GM13977 (cell line): ENCODE data around the gene MED15.
A peak's percentile ranks its signal among the peaks of the same experiment; 100 is the strongest.

Experiments
- DNase-seq: peaks from one replicate; pipeline ENCODE4 v3.0.0; 2012; ENCODE audit warnings: low spot score
- in situ Hi-C: fragments of 300-500 bp; cut with MboI; formaldehyde crosslinking; loops from one replicate; pipeline ENCODE4 v1.12.0; 2022; ENCODE audit warnings: low sequenced_read_pairs, low pct_unique_long_range_greater_than_20kb, mixed read lengths, inconsistent platforms; ENCODE audit not compliant: unreplicated experiment
- TF ChIP-seq, protein P1 (sequence below): IDR thresholded peaks from 2 replicates; pipeline ENCODE4 v1.5.1; 2012; ENCODE audit warnings: mild to moderate bottlenecking, control low read depth; ENCODE audit not compliant: insufficient read depth; ENCODE audit errors: extremely low read depth, missing control alignments

Gene MED15

GRCh38 chr22:20569059-20570058, 61.9 kb downstream of the MED15 start:
- DNase-seq = no peak
- TF ChIP-seq, protein P1, sequence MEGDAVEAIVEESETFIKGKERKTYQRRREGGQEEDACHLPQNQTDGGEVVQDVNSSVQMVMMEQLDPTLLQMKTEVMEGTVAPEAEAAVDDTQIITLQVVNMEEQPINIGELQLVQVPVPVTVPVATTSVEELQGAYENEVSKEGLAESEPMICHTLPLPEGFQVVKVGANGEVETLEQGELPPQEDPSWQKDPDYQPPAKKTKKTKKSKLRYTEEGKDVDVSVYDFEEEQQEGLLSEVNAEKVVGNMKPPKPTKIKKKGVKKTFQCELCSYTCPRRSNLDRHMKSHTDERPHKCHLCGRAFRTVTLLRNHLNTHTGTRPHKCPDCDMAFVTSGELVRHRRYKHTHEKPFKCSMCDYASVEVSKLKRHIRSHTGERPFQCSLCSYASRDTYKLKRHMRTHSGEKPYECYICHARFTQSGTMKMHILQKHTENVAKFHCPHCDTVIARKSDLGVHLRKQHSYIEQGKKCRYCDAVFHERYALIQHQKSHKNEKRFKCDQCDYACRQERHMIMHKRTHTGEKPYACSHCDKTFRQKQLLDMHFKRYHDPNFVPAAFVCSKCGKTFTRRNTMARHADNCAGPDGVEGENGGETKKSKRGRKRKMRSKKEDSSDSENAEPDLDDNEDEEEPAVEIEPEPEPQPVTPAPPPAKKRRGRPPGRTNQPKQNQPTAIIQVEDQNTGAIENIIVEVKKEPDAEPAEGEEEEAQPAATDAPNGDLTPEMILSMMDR = no peak
- in situ Hi-C loops = no loop called here

- DNase-seq = no peak
- TF ChIP-seq, protein P1 = no peak
- in situ Hi-C loops = no loop called here
These were observed 63.7 kb downstream of the MED15 start for GRCh38 chr22:20571078-20571503.

DNA sequence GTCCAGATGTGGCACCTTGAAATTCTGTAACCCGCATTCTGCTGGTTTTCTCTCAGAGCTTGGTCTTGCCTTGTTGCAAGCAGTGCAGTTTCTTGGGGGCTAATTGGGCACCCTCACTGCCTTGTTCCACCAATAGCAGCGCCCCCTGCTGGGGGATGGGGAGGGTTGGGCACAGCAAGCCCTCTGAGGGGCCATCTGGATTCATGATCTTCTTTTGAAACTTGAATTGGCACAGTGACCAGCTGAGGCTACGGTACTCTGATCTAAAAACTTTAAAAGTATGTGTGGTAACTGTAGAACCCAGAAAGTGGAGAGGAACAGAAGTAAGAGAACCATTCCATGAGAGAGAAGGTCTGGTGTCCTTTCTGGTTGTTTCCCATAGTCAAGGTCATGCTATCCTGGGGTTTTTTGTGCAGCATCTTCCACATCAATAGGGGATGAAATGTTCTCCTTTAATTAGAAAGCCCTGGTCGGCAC, 64.2 kb downstream of the MED15 start:
- DNase-seq = peak; percentile 77
- TF ChIP-seq, protein P1 = peak; percentile 83
- in situ Hi-C loops = no loop called here

- in situ Hi-C loops = no loop called here
- TF ChIP-seq, protein P1 = no peak
- no peak for DNase-seq
These were observed 64.9 kb downstream of the MED15 start for GRCh38 chr22:20572132-20572802.

GRCh38 chr22:20573176-20573832, 65.9 kb downstream of the MED15 start:
- TF ChIP-seq, protein P1 = no peak
- no peak for DNase-seq
- in situ Hi-C loops = no loop called here
